GM18858 (cell line): ENCODE data around the gene SKIC2.
"Not testable (repeated sequence)": the region's sequence is repeated elsewhere in the genome, so short reads cannot be mapped to it uniquely, and the experiment has no call there.

ENCODE experiments used
- ATAC-seq: cut with Tn5 transposase; IDR thresholded peaks from one replicate; pipeline ENCODE4 v1.9.1; 2021; ENCODE audit not compliant: unreplicated experiment

The SKIC2 gene

GRCh38 chr6:31958741-31959739, at the start of gene SKIC2, which contains the start of gene NELFE:
Gene SKIC2, plus strand, starts transcription at chr6:31959175. Its CDS starts 18 bp downstream, at chr6:31959193.
Gene NELFE, minus strand, starts transcription at chr6:31958971. Its CDS starts 525 bp downstream, at chr6:31958446.
- ATAC-seq, result peak; percentile 87

DNA sequence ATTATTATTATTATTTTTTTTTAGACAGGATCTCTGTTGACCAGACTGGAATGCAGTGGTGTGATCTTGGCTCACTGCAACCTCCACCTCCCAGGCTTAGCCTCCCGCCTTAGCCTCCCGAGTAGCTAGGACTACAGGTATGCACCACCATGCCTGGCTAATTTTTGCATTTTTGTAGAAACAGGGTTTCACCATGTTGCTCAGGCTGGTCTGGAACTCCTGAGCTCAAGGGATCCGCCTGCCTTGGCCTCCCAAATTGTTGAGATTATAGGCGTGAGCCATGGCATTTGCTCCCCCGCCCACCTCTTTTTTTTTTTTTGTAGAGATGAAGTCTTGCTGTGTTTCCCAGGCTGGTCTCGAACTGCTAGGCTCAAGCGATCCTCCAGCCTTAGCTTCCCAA, 49.7 kb upstream of the SKIC2 start:
- not testable (repeated sequence) for ATAC-seq

DNA sequence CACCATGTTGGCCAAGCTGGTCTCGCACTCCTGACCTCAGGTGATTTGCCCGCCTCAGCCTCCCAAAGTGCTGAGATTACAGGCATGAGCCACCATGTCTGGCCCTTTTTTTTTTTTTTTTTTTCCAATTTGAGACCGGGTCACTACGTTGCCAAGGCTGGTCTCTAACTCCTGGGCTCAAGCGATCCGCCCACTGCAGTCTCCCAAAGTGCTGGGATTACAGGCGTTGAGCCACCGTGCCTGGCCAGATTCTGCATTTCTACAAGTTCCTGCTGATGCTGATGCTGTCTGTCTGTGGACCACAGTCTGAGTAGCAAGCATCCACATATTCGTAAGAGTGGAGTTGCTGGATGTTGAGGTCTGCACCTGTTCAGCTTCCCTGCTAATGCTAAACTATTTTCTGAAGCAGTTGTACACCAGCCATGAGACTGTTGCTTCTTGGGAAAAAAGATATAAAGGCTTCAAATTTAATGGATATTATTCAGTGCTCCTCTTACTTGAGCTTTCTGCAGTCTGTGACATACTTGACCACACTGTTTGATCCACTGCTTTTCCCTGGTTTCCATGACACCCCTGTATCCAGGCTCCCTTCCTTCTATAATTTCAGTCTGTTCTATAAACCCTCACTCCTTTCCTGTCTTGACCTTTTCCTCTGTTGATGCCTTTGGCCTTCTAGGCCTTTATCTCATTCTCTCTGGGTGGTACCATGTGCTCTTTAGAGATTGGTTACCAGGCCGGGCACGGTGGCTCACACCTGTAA, 47.0 kb upstream of the SKIC2 start:
- ATAC-seq, result no peak

GRCh38 chr6:31915351-31915750, 43.6 kb upstream of the SKIC2 start:
- ATAC-seq, result no peak

- no peak for ATAC-seq
These were observed 43.2 kb upstream of the SKIC2 start for GRCh38 chr6:31915756-31916155.

GRCh38 chr6:31918069-31918720, 40.8 kb upstream of the SKIC2 start:
- ATAC-seq, result no peak

GRCh38 chr6:31919624-31920303, 39.2 kb upstream of the SKIC2 start:
- no peak for ATAC-seq

DNA sequence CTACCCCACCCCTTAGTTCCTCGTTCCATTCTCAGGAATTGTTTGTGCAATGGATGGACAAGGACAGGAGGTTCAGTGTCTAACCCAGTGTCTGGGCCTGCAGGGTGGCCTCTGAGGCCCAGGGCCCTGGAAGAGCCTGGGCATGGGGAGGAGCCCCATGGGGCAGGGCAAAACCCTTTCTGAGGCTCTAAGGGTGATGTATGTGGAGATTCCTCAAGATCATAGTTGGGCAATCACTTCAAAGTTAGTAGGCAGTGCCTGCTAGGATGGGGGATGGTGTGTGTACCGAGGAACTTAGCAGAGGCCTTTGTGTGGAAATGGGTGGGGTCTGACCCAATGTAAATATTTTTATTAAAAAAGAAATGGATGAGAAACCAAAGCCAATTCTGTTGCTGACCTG, 38.2 kb upstream of the SKIC2 start:
- no peak for ATAC-seq

DNA sequence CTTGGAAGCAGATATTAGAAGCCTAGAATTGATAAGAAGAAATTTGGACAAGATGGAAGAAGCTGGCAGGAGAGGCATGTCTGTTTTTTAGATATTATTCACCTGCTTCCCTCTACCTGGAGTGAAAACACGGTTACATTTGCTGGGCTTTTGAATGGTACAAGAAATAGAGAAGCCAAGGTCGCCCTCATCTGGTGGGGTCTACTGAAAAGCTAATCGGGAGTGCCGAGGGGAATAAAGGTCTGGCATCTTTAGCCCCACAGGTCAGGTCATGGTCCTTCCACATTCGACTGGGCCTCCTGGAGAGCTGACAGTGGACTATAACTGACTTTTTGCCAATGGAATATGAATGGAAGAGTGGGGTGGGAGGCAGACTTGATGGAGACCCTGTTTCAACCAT, 36.0 kb upstream of the SKIC2 start:
- ATAC-seq, result no peak

DNA sequence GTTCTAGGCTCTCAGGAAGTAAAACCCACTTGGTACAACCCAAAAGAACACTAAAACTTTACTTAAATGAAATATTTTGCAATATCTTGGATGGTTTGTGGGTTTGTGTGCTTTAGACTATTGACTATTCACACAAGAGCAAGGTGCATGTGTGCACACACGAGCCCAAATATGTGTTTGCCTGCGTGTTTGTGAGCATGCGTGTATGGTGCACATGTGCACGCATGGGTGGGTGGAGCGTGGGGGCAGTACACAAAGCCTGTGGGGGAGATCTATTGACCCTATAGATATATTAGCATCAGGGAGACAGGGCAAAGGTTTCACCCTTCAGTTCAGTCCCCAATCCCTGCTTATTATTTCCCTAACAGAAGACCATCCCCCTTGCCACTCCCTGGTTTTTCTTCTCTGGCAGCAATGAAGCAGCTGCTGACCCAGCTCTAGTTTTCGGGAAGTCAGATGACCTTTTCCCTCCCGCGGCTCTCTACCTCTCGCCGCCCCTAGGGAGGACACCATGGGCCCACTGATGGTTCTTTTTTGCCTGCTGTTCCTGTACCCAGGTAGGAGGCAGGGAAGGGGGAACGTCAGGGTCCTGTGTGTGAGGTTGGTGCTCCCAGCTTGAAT, 31.6 kb upstream of the SKIC2 start, which contains the start of gene C2:
TSS of gene C2 (plus strand) at position 476 of the 621 bp plus-strand sequence. CDS start at position 512, 36 bp downstream.
- no peak for ATAC-seq

DNA sequence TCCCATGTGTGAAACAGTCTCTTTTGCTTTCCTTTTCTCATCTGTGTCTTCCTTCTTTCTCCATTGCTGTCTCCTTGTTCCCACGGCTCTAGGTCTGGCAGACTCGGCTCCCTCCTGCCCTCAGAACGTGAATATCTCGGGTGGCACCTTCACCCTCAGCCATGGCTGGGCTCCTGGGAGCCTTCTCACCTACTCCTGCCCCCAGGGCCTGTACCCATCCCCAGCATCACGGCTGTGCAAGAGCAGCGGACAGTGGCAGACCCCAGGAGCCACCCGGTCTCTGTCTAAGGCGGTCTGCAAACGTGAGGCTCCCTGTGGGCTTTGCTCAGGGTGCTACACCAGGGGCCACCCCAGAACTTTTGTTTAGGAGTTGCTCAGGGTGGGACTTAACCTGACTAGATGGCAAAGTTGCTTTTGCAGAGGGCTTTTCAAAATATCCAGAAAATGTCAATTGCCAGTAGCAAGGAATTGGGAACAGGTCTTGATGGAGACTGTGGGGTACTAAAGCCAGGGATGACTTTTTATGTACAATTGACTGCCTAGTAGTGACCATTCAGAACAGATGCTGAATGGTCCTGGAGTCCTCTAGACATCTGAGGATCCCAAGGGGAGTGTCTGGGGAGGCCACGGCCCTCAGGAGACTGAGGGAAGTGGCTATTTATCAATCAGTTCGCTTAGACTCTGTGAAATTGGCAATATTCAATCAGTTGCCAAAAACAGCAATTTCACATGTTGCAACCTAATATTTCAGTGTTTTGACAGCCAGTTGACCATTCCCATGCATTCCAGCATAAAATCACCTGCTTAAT, 30.9 kb upstream of the SKIC2 start:
- ATAC-seq, result no peak

- no peak for ATAC-seq
These were observed 30.4 kb upstream of the SKIC2 start for GRCh38 chr6:31928672-31928939.

DNA sequence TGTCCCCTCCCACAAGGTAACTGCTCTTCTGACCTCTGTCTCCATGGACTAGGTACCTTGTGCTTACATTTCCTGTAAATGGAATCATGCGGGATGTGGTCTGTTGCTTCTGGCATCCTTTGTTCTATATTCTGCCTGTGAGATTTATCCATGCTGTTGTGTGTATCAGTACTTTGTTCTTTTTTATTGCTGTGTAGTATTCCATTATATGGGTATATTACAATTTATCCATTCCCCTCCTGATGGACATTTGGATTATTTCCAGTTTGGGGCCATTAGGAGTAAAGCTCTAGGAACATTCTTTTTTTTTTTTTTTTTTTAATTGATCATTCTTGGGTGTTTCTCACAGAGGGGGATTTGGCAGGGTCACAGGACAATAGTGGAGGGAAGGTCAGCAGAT, 28.0 kb upstream of the SKIC2 start:
- ATAC-seq, result no peak

DNA sequence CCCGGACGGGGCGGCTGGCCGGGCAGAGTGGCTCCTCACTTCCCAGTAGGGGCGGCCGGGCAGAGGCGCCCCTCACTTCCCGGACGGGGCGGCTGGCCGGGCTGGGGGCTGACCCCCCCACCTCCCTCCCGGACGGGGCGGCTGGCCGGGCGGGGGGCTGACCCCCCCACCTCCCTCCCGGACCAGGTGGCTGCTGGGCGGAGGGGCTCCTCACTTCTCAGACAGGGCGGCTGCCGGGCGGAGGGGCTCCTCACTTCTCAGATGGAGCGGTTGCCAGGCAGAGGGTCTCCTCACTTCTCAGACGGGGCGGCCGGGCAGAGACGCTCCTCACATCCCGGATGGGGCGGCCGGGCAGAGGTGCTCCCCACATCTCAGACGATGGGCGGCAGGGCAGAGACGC, 26.8 kb upstream of the SKIC2 start:
- not testable (repeated sequence) for ATAC-seq

DNA sequence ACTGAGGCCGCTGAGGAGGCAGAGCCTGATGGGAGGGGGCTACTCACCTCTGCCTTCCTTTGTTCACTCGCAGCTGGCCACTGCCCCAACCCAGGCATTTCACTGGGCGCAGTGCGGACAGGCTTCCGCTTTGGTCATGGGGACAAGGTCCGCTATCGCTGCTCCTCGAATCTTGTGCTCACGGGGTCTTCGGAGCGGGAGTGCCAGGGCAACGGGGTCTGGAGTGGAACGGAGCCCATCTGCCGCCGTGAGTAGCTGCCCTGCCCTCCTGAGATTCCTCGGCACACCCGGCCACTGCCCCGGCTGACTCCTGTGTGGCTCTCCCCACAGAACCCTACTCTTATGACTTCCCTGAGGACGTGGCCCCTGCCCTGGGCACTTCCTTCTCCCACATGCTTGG, 25.4 kb upstream of the SKIC2 start:
- ATAC-seq, result no peak

GRCh38 chr6:31935021-31935420, 24.0 kb upstream of the SKIC2 start:
- no peak for ATAC-seq

- ATAC-seq, result no peak
These were observed 23.2 kb upstream of the SKIC2 start for GRCh38 chr6:31935823-31936222.

DNA sequence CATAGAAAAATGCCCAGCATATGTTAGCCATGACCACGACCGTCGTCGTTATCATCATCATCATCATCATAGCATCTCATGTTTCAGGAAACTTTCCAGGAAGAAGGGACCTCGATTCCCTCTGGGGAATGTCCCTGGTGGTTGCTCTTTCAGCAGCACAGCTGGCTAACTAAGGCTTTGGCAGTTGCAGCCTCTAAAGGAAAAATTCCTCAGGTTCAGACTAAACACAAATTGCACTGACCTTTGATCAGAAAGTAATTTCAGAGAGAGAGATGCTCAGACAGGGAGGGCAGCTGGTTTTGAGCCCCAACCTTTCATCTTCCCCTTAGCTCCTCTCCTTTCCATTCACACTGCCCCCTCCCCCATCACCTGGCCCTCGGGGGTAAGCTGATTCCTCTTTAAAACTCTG, 18.7 kb upstream of the SKIC2 start:
- ATAC-seq, result no peak

GRCh38 chr6:31943742-31944141, 15.2 kb upstream of the SKIC2 start:
- ATAC-seq, result no peak

- ATAC-seq, result no peak
These were observed 13.8 kb upstream of the SKIC2 start for GRCh38 chr6:31945154-31945506.
